ENCODE results near the gene C1orf115. TPM values are rescaled to one million over a fixed set of nuclear protein-coding genes. Genes with fewer than 3 reads are reported as not detected.

C1orf115 gene
- total and polyA plus RNA-seq, 5 donors from 2014 or later, result 0.25 to 1.8 (median 1.3) TPM

- H3K27me3 Mint-ChIP-seq, result peaks cover 23% of the 10 kb centered on the region
- no peaks in the 10 kb centered on the region for H3K4me1 ChIP-seq (ENCODE audit: control insufficient read depth, insufficient read depth, low read length, poor library complexity, severe bottlenecking)
- H3K4me1 Mint-ChIP-seq, result peaks cover 0 to 2% (median 0%) of the 10 kb centered on the region in 4 donors
- H3K27ac ChIP-seq (ENCODE audit: insufficient read depth, low read length, poor library complexity, severe bottlenecking), result no peak overlapping the region
- H3K36me3 Mint-ChIP-seq, result no peaks in the 10 kb centered on the region
- no peak for ATAC-seq (ENCODE audit: low read depth in 2 of 2)
- H3K36me3 ChIP-seq (ENCODE audit: control insufficient read depth, insufficient read depth, low read length), result no peaks in the 10 kb centered on the region
- H3K27ac Mint-ChIP-seq, result peak overlapping the region in 1 of 3 donors; percentile 28
- no peak for DNase-seq
- no peaks in the 10 kb centered on the region for H3K9me3 ChIP-seq (ENCODE audit: control insufficient read depth in 2 of 2, low read length in 2 of 2)
- peaks cover 11% of the 10 kb centered on the region for H3K27me3 ChIP-seq (ENCODE audit: control insufficient read depth, insufficient read depth, low read length)
- no peak overlapping the region for H3K4me3 ChIP-seq (ENCODE audit: low read depth, low read length)
- H3K4me3 Mint-ChIP-seq, result no peak overlapping the region
- peaks cover 0 to 6% (median 0%) of the 10 kb centered on the region in 7 donors for H3K9me3 Mint-ChIP-seq
Measured at GRCh38 chr1:220742520-220742919, 52.4 kb downstream of the C1orf115 start.

- Histone ChIP-seq H3K27ac (ENCODE audit: insufficient read depth, low read length, poor library complexity, severe bottlenecking) (no peak overlapping the region), H3K36me3 (ENCODE audit: control insufficient read depth, insufficient read depth, low read length) (no peaks in the 10 kb centered on the region), H3K9me3 (ENCODE audit: control insufficient read depth in 2 of 2, low read length in 2 of 2) (no peaks in the 10 kb centered on the region), H3K27me3 (ENCODE audit: control insufficient read depth, insufficient read depth, low read length) (peaks cover 22% of the 10 kb centered on the region), H3K4me3 (ENCODE audit: low read depth, low read length) (no peak overlapping the region), H3K4me1 (ENCODE audit: control insufficient read depth, insufficient read depth, low read length, poor library complexity, severe bottlenecking) (peaks cover 8% of the 10 kb centered on the region)
- Mint-ChIP-seq H3K9me3 (peaks cover 0 to 5% (median 0%) of the 10 kb centered on the region in 7 donors), H3K4me3 (no peak overlapping the region), H3K27ac (no peak overlapping the region), H3K36me3 (no peaks in the 10 kb centered on the region), H3K4me1 (peaks cover 0 to 6% (median under 1%) of the 10 kb centered on the region in 4 donors), H3K27me3 (peaks cover 51% of the 10 kb centered on the region)
- DNase-seq, result no peak
- ATAC-seq (ENCODE audit: low read depth in 2 of 2), result no peak
Measured at GRCh38 chr1:220746851-220747250, 56.7 kb downstream of the C1orf115 start.

- no peaks in the 10 kb centered on the region for H3K9me3 ChIP-seq (ENCODE audit: control insufficient read depth in 2 of 2, low read length in 2 of 2)
- H3K27ac Mint-ChIP-seq, result no peak overlapping the region
- H3K4me3 Mint-ChIP-seq, result peak overlapping the region in 2 of 4 donors; percentile 66 to 67
- DNase-seq, result no peak
- no peak for ATAC-seq (ENCODE audit: low read depth in 2 of 2)
- H3K36me3 ChIP-seq (ENCODE audit: control insufficient read depth, insufficient read depth, low read length), result no peaks in the 10 kb centered on the region
- peaks cover 0 to 6% (median under 1%) of the 10 kb centered on the region in 4 donors for H3K4me1 Mint-ChIP-seq
- no peaks in the 10 kb centered on the region for H3K36me3 Mint-ChIP-seq
- H3K27me3 ChIP-seq (ENCODE audit: control insufficient read depth, insufficient read depth, low read length), result peaks cover 22% of the 10 kb centered on the region
- H3K27ac ChIP-seq (ENCODE audit: insufficient read depth, low read length, poor library complexity, severe bottlenecking), result no peak overlapping the region
- H3K9me3 Mint-ChIP-seq, result peaks cover 0 to 5% (median 0%) of the 10 kb centered on the region in 7 donors
- H3K27me3 Mint-ChIP-seq, result peaks cover 52% of the 10 kb centered on the region
- H3K4me3 ChIP-seq (ENCODE audit: low read depth, low read length), result no peak overlapping the region
- H3K4me1 ChIP-seq (ENCODE audit: control insufficient read depth, insufficient read depth, low read length, poor library complexity, severe bottlenecking), result peaks cover 8% of the 10 kb centered on the region
Measured at GRCh38 chr1:220747437-220748088, 57.4 kb downstream of the C1orf115 start.

- no peaks in the 10 kb centered on the region for H3K9me3 ChIP-seq (ENCODE audit: control insufficient read depth in 2 of 2, low read length in 2 of 2)
- Mint-ChIP-seq H3K36me3 (no peaks in the 10 kb centered on the region), H3K9me3 (peaks cover 0 to 5% (median 0%) of the 10 kb centered on the region in 7 donors), H3K4me3 (peak within 1 kb of the TSS in 2 of 4 donors; percentile 66 to 67), H3K4me1 (peaks cover 0 to 6% (median under 1%) of the 10 kb centered on the region in 4 donors), H3K27ac (no peak within 1 kb of the TSS), H3K27me3 (peaks cover 52% of the 10 kb centered on the region)
- no peak within 1 kb of the TSS for H3K27ac ChIP-seq (ENCODE audit: insufficient read depth, low read length, poor library complexity, severe bottlenecking)
- H3K27me3 ChIP-seq (ENCODE audit: control insufficient read depth, insufficient read depth, low read length), result peaks cover 22% of the 10 kb centered on the region
- H3K4me1 ChIP-seq (ENCODE audit: control insufficient read depth, insufficient read depth, low read length, poor library complexity, severe bottlenecking), result peaks cover 8% of the 10 kb centered on the region
- DNase-seq (no peak), ATAC-seq (ENCODE audit: low read depth in 2 of 2) (peak in 1 of 2 donors; percentile 48)
- H3K36me3 ChIP-seq (ENCODE audit: control insufficient read depth, insufficient read depth, low read length), result no peaks in the 10 kb centered on the region
- H3K4me3 ChIP-seq (ENCODE audit: low read depth, low read length), result no peak within 1 kb of the TSS
Measured at GRCh38 chr1:220748089-220748934, 58.1 kb downstream of the C1orf115 start, which contains the start of gene MTARC2. Gene MTARC2, plus strand, starts transcription at chr1:220748322. Its CDS starts 210 bp downstream, at chr1:220748532.

Other genes starting within 250 kb of the C1orf115 start
- gene MARK1, start 162.2 kb upstream of the C1orf115 start, total RNA-seq, result not detected
- under 1 TPM in 1 of 4 donors, not detected in 3; 0.05 TPM for gene MARK1, start 162.2 kb upstream of the C1orf115 start, polyA plus RNA-seq
- not detected for gene MTARC2, start 58.0 kb downstream of the C1orf115 start, total RNA-seq
- not detected for gene MTARC2, start 58.0 kb downstream of the C1orf115 start, polyA plus RNA-seq
- not detected for gene MTARC1, start 96.5 kb downstream of the C1orf115 start, total RNA-seq
- gene MTARC1, start 96.5 kb downstream of the C1orf115 start, polyA plus RNA-seq, result not detected
- 0.20 TPM for gene HLX, start 189.1 kb downstream of the C1orf115 start, total RNA-seq
- not detected for gene HLX, start 189.1 kb downstream of the C1orf115 start, polyA plus RNA-seq

All from CD4-positive, CD25-positive, alpha-beta regulatory T cell (primary cell).